K562 (cell line): Measurements from ENCODE around the gene SMAD3. TPM values are rescaled to one million over a fixed set of nuclear protein-coding genes. Genes with fewer than 3 reads are reported as not detected.

ENCODE experiments used
- ATAC-seq: fragments of 200-7000 bp; cut with Tn5 transposase; 3 replicates; pipeline ENCODE4 v1.9.1; 2020; ENCODE audit warnings: moderate library complexity
- BruUV-seq: library from RNA; stranded (reverse); fragments of 400-500 nt; replicated peaks from 2 replicates; lab custom pipeline; 2021; lab: Mats Ljungman, UMichigan
- CTCF ChIA-PET: fragments of 300-600 bp; formaldehyde crosslinking; extraction: SDS; loops from one replicate; lab custom pipeline; 2021; ENCODE audit warnings: low intra/inter-chr PET ratio; lab: Yijun Ruan, JAX
- POLR2A ChIA-PET: fragments of 300-600, 350-650 bp; sonication (Branson Sonifier 250); formaldehyde crosslinking; extraction: SDS; loops from one replicate; lab custom pipeline; 2021; ENCODE audit warnings: antibody characterized with exemption, inconsistent platforms; lab: Yijun Ruan, JAX
- DNase-seq, 4 experiments: peaks; one replicate each; pipeline versions ENCODE4 v3.0.0 to v3.0.0-alpha.2; 2011 to 2018; ENCODE audit warnings: low spot score in 3 of 4, mixed read lengths in 3 of 4; ENCODE audit errors: extremely low read depth in 1 of 4
- FAIRE-seq: peaks from 2 replicates; lab custom pipeline; 2011; peaks lifted over from hg19 to GRCh38; lab: Jason Lieb, UNC
- H2AFZ ChIP-seq: 2 replicates; pipeline ENCODE4 v1.6.0; 2011; ENCODE audit warnings: low read depth, low read length, control low read depth, inconsistent platforms
- H3K27ac ChIP-seq: fragments of 200-600 bp; 3 replicates; pipeline ENCODE4 v1.8.0; 2011; ENCODE audit warnings: low read depth, mild to moderate bottlenecking, control low read depth, inconsistent platforms, low read length, moderate library complexity, mixed read lengths; ENCODE audit errors: extremely low read depth
- H3K27me3 ChIP-seq, 2 experiments: fragments of 300-600 bp in 1 of 2; 2 replicates in 1 of 2; 3 replicates in 1 of 2; pipeline versions ENCODE4 v1.6.0 to v1.8.0; 2011; ENCODE audit warnings: inconsistent platforms in 2 of 2, low read length in 2 of 2, mild to moderate bottlenecking in 1 of 2, mixed read lengths in 1 of 2, moderate library complexity in 1 of 2; ENCODE audit not compliant: control insufficient read depth in 2 of 2, insufficient read depth in 2 of 2
- H3K36me3 ChIP-seq: fragments of 300-600 bp; 3 replicates; pipeline ENCODE4 v1.8.0; 2011; ENCODE audit warnings: mild to moderate bottlenecking, low read length, inconsistent platforms; ENCODE audit not compliant: control insufficient read depth, insufficient read depth
- H3K4me1 ChIP-seq, 2 experiments: fragments of 200-600 bp in 1 of 2; replicated peaks in 1 of 2; 2 replicates in 1 of 2; 3 replicates in 1 of 2; pipeline versions ENCODE4 v1.5.1 to v1.8.0; 2011; ENCODE audit warnings: inconsistent platforms in 2 of 2, low read length in 2 of 2, mild to moderate bottlenecking in 1 of 2, mixed read lengths in 1 of 2, moderate library complexity in 1 of 2; ENCODE audit not compliant: control insufficient read depth in 2 of 2, insufficient read depth in 2 of 2
- H3K4me2 ChIP-seq: 2 replicates; pipeline ENCODE4 v1.6.1; 2011; ENCODE audit warnings: low read length, control low read depth, inconsistent platforms, mixed read lengths; ENCODE audit not compliant: insufficient read depth
- H3K4me3 ChIP-seq: fragments of 200-600 bp; sonication (generic), shearing (Covaris generic); 2 replicates; pipeline ENCODE4 v1.5.1; 2016; ENCODE audit warnings: control low read depth, inconsistent platforms
- H3K79me2 ChIP-seq: fragments of 200-600 bp; 3 replicates; pipeline ENCODE4 v1.8.0; 2011; ENCODE audit warnings: low read length, inconsistent platforms; ENCODE audit not compliant: control insufficient read depth, insufficient read depth
- H3K9ac ChIP-seq, 2 experiments: 2 replicates each; pipeline versions ENCODE4 v1.6.0 to v1.6.1; 2011; ENCODE audit warnings: low read depth in 2 of 2, low read length in 2 of 2, control low read depth in 1 of 2, inconsistent platforms in 1 of 2, mild to moderate bottlenecking in 1 of 2, mixed read lengths in 1 of 2; ENCODE audit not compliant: insufficient read depth in 1 of 2
- H3K9me1 ChIP-seq: one replicate; pipeline ENCODE4 v1.6.0; 2011; ENCODE audit warnings: inconsistent platforms, mild to moderate bottlenecking, low read length, moderate library complexity; ENCODE audit not compliant: control insufficient read depth, insufficient read depth
- H3K9me3 ChIP-seq: replicated peaks from 2 replicates; pipeline ENCODE4 v1.5.1; 2011; ENCODE audit warnings: low read depth, low read length, inconsistent platforms; ENCODE audit not compliant: control insufficient read depth, insufficient read depth
- H4K20me1 ChIP-seq: replicated peaks from 2 replicates; pipeline ENCODE4 v1.6.1; 2011; ENCODE audit warnings: low read length, inconsistent platforms, mixed read lengths; ENCODE audit not compliant: control insufficient read depth, insufficient read depth
- CEBPB ChIP-seq: fragments of 450-650 bp; IDR thresholded peaks from 2 replicates; pipeline ENCODE4 v1.6.1; 2016; ENCODE audit warnings: missing genetic modification characterization, missing compliant biosample characterization
- GABPB2 ChIP-seq: fragments of 250-450 bp; sonication (Bioruptor Pico); conservative IDR thresholded peaks from 2 replicates; pipeline ENCODE4 v1.5.1; 2021; ENCODE audit warnings: mild to moderate bottlenecking
- MED1 ChIP-seq: sonication (generic); formaldehyde crosslinking; IDR thresholded peaks from 2 replicates; pipeline ENCODE4 v1.8.1; 2023; ENCODE audit warnings: missing genetic modification reagents, borderline replicate concordance
- PBX2 ChIP-seq, 2 experiments: IDR thresholded peaks in 1 of 2; conservative IDR thresholded peaks in 1 of 2; 2 replicates each; pipeline ENCODE4 v1.6.1; 2016; ENCODE audit warnings: low read depth in 2 of 2, mild to moderate bottlenecking in 1 of 2, missing compliant biosample characterization in 1 of 2, missing genetic modification characterization in 1 of 2, moderate library complexity in 1 of 2
- POLR2G ChIP-seq: fragments of 200-400 bp; formaldehyde crosslinking; IDR thresholded peaks from 2 replicates; pipeline ENCODE4 v1.6.1; 2017; ENCODE audit warnings: low read depth, mild to moderate bottlenecking, antibody characterized with exemption, low read length, moderate library complexity
- SAP30 ChIP-seq: fragments of 200-600 bp; sonication (generic); IDR thresholded peaks from 2 replicates; pipeline ENCODE4 v1.6.1; 2012; ENCODE audit warnings: borderline replicate concordance, low read depth, mild to moderate bottlenecking, moderate library complexity, low read length, control low read depth, inconsistent platforms; ENCODE audit not compliant: insufficient read depth, poor library complexity, severe bottlenecking
- SRF ChIP-seq, 2 experiments: fragments of 250-450, 450-650 bp in 1 of 2; sonication (Bioruptor Pico) in 1 of 2; sonication (generic) in 1 of 2; formaldehyde crosslinking; IDR thresholded peaks; 2 replicates each; pipeline versions ENCODE4 v1.5.0 to v1.5.1; 2020 to 2022; ENCODE audit warnings: mild to moderate bottlenecking in 1 of 2, missing genetic modification reagents in 1 of 2
- TCF7L2 ChIP-seq: fragments of 150-350 bp; IDR thresholded peaks from 2 replicates; pipeline ENCODE4 v1.6.1; 2016; ENCODE audit warnings: low read depth, mild to moderate bottlenecking, low read length, moderate library complexity
- VEZF1 ChIP-seq: fragments of 200-800 bp; sonication (Bioruptor generic); IDR thresholded peaks from 2 replicates; pipeline ENCODE4 v1.6.1; 2017; ENCODE audit warnings: missing genetic modification characterization, missing compliant biosample characterization
- ZNF655 ChIP-seq: fragments of 250-450 bp; sonication (Bioruptor Pico); IDR thresholded peaks from 2 replicates; pipeline ENCODE4 v1.5.0; 2021
- WGBS: fragments of 100-300 bp; shearing (Covaris generic); methylation state at CpG from one replicate; pipeline ENCODE4 v1.1.6; 2016; ENCODE audit warnings: low coverage, mixed read lengths; ENCODE audit not compliant: insufficient coverage; ENCODE audit errors: missing lambda C conversion rate; 5-methylcytosine and 5-hydroxymethylcytosine counted together
- in situ Hi-C: fragments of 300-500 bp; cut with MboI; formaldehyde crosslinking; loops from 4 replicates; pipeline ENCODE4 v1.15.0; 2018; ENCODE audit warnings: inconsistent platforms, mixed read lengths
- intact Hi-C: fragments of 100-400 bp; cut with micrococcal nuclease; formaldehyde crosslinking; loops from 2 replicates; pipeline ENCODE4 v1.14.2; 2022
- polyA plus RNA-seq, 8 experiments: library from polyadenylated mRNA; depleted of rRNA in 4 of 8; stranded (reverse) in 5 of 8; unstranded in 3 of 8; fragments of >200 nt; fragmentation: Nextera tagmentation in 2 of 8; fragmentation: Illumina TruSeq in 1 of 8; extraction: Ambion mirVana in 2 of 8; extraction: Trizol in 1 of 8; gene quantifications; 2 replicates each; pipeline versions ENCODE4 v1.2.1 to v1.2.3, GENCODE V29; 2011 to 2014; ENCODE audit warnings: inconsistent platforms in 1 of 8, missing spikeins in 1 of 8
- total RNA-seq, 7 experiments: library from RNA; depleted of rRNA in 6 of 7; stranded (reverse); fragments of >200 nt in 6 of 7; fragmentation: Illumina TruSeq in 2 of 7; extraction: Trizol in 2 of 7; gene quantifications; 2 replicates each; pipeline versions ENCODE4 v1.2.1 to v1.2.3, GENCODE V29; 2011 to 2021; ENCODE audit warnings: low replicate concordance in 1 of 7

SMAD3 gene
- total and polyA plus RNA-seq, 9 of the 15 experiments (the other 6 are each of a cell fraction or from before 2014, with no cell fraction given): 4.3 to 39.2 (median 11.1) TPM

- peaks cover 89% of the 10 kb centered on the region for H3K79me2 ChIP-seq
- H3K9me1 ChIP-seq: peaks cover 5% of the 10 kb centered on the region
- intact Hi-C loops (no loop called here), in situ Hi-C loops (no loop called here)
- peak overlapping the region; percentile 31; the same call in 1 of the 3 replicates for H3K27ac ChIP-seq
- peak in 1 of 4 experiments; percentile 54 for DNase-seq
- H2AFZ ChIP-seq: no peak overlapping the region
- BruUV-seq: no TSS peak
- ATAC-seq: peak; percentile 2; the same call in 2 of the 3 replicates
- ChIA-PET CTCF (no interaction called here), POLR2A (interaction anchor here (0.8 kb wide), 1 partner anchor 19 kb away, joined by 3 read pairs; no protein-coding TSS in a partner anchor)
- no peak overlapping the region for H3K9ac ChIP-seq
- no peak overlapping the region for H3K4me2 ChIP-seq
- H3K4me1 ChIP-seq: peaks cover 47 to 81% of the 10 kb centered on the region in 2 experiments
- WGBS: 52% methylated on average over 3 of the region's 3 CpGs
- peaks cover 14% of the 10 kb centered on the region; the same call in 2 of the 3 replicates for H3K36me3 ChIP-seq
- FAIRE-seq: peak; percentile 42
- no peaks in the 10 kb centered on the region for H4K20me1 ChIP-seq
- no peaks in the 10 kb centered on the region for H3K27me3 ChIP-seq
- H3K4me3 ChIP-seq: no peak overlapping the region
- H3K9me3 ChIP-seq: peaks cover 5% of the 10 kb centered on the region; the same call in 1 of the 2 replicates
- TF ChIP-seq ZNF655 (no peak), PBX2 (CRISPR knock-in tag; IDR thresholded peaks at IDR 0.05; ENCODE audit: low read depth) (no peak), PBX2 (tag; conservative IDR thresholded peaks at IDR 0.05; ENCODE audit: low read depth) (no peak), VEZF1 (CRISPR knock-in tag) (0 out of 2 replicates have a peak, but pooled peaks have one; percentile 18), MED1 (CRISPR knock-in tag) (no peak), SAP30 (no peak), SRF (CRISPR knock-in tag; IDR thresholded peaks at IDR 0.05) (no peak), TCF7L2 (no peak), CEBPB (tag) (0 out of 2 replicates have a peak, but pooled peaks have one; percentile 19), GABPB2 (CRISPR knock-in tag) (no peak), POLR2G (no peak)
Measured at GRCh38 chr15:67085818-67086636, 20.6 kb downstream of the SMAD3 start.
